ENCODE measurements around the gene MIF.

- no peak for TF ChIP-seq FOSL2 (IDR thresholded peaks at IDR 0.05)
- no peak for TF ChIP-seq FOSL2 (CRISPR knock-in tag; IDR thresholded peaks at IDR 0.05)
- no peak for TF ChIP-seq CTCF (IDR thresholded peaks at IDR 0.05)
- TF ChIP-seq REST (IDR thresholded peaks at IDR 0.05): no peak
- TF ChIP-seq RAD21 (conservative IDR thresholded peaks at IDR 0.05 in 1 of 2, IDR thresholded peaks at IDR 0.05 in 1 of 2): no peak
- no peak for TF ChIP-seq POLR2A (IDR thresholded peaks at IDR 0.05; ENCODE audit: low read length)
- no peak for TF ChIP-seq HDAC2 (IDR thresholded peaks at IDR 0.05)
- TF ChIP-seq EP300 (IDR thresholded peaks at IDR 0.05): no peak
- no peak for TF ChIP-seq MAFK (IDR thresholded peaks at IDR 0.05; ENCODE audit: partially characterized antibody)
- no peak for TF ChIP-seq CHD4 (IDR thresholded peaks at IDR 0.05; ENCODE audit: borderline replicate concordance)
These were observed 48.7 kb upstream of the MIF start for GRCh38 chr22:23845265-23846080.
